ENCODE data around the gene TNNT1.

DNA sequence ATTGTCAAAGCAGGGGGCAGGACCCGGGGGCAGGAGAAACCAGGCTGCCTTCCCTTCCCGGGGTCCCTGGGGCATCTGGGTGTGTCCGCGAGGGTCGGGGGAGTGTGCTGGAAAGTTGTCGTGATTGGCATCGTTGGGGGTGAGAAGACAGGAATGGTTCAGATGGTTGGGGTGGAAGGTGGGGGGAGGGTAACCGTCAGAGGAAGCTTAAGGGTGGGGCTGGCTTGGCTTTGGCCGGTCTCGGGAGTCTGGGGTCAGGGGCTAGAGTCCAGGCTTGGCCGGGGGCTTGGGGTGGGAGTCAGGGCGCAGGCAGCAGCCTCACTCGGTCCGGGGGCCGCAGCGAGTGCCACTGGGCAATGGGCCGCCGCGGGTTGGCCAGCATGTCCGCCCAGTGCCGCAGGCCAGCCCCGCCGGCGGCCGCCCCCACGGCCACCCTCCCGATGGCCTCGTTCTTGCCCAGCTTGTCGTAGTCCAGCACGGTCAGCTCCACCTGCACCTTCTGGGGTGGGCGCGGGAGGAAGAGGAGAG, 24.2 kb upstream of the TNNT1 start:
- TF ChIP-seq, protein P1, sequence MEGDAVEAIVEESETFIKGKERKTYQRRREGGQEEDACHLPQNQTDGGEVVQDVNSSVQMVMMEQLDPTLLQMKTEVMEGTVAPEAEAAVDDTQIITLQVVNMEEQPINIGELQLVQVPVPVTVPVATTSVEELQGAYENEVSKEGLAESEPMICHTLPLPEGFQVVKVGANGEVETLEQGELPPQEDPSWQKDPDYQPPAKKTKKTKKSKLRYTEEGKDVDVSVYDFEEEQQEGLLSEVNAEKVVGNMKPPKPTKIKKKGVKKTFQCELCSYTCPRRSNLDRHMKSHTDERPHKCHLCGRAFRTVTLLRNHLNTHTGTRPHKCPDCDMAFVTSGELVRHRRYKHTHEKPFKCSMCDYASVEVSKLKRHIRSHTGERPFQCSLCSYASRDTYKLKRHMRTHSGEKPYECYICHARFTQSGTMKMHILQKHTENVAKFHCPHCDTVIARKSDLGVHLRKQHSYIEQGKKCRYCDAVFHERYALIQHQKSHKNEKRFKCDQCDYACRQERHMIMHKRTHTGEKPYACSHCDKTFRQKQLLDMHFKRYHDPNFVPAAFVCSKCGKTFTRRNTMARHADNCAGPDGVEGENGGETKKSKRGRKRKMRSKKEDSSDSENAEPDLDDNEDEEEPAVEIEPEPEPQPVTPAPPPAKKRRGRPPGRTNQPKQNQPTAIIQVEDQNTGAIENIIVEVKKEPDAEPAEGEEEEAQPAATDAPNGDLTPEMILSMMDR (IDR thresholded peaks at IDR 0.05) = no peak
- no peak for TF ChIP-seq EZH2 (IDR thresholded peaks at IDR 0.05)
- no peak for TF ChIP-seq EZH2phosphoT487 (IDR thresholded peaks at IDR 0.05)
